MM.1S (cell line): ENCODE data around the gene FAM43A.

Experiments used
- EZH2 ChIP-seq: fragments of 300-600 bp; sonication (generic); optimal IDR thresholded peaks from 2 replicates; pipeline ENCODE3; 2017; ENCODE audit warnings: low read depth, mild to moderate bottlenecking, antibody characterized with exemption, low read length, mixed read lengths
- TF ChIP-seq, protein P1 (sequence below): fragments of 300-600 bp; sonication (generic); IDR thresholded peaks from 2 replicates; pipeline ENCODE4 v1.5.1; 2016; ENCODE audit warnings: antibody characterized with exemption, low read length, mixed read lengths

DNA sequence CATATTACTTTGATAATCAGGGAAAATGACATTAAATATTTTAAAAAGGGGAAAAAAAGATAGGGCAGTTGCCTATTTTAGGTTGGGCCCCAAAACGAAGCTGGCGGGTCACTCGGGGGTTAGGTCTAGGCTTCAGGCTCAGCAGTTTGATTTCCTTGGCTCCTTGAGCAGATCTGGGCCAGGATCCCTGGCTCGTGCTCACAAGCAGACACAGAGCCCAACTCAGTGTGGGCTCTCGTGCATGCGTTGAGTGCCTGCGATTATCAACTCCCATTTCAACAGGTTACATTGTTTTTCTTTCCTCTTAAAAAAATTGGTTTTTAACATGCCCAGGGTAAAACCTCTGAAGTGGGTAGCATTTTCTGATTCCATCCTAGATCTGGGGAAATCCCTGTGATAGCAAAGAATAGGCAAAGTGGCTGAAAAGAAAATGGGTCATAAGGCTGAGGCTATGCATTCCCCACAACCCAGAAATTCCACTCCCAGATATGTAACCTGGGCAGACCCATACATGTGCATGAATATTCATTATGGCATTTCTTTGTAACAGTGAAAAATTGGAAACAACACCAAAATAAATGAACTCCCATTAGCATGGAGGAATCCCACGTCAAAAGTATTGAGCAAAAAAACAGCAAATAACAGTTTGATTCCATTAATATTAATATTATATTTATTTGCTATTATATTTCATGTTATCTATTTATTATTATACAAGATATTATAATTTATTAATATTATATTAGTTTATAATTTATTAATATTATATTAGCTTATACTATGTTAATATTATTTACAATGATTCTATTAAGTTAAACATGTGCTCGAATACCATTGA lies 27.8 kb downstream of the FAM43A start:
- TF ChIP-seq, protein P1, sequence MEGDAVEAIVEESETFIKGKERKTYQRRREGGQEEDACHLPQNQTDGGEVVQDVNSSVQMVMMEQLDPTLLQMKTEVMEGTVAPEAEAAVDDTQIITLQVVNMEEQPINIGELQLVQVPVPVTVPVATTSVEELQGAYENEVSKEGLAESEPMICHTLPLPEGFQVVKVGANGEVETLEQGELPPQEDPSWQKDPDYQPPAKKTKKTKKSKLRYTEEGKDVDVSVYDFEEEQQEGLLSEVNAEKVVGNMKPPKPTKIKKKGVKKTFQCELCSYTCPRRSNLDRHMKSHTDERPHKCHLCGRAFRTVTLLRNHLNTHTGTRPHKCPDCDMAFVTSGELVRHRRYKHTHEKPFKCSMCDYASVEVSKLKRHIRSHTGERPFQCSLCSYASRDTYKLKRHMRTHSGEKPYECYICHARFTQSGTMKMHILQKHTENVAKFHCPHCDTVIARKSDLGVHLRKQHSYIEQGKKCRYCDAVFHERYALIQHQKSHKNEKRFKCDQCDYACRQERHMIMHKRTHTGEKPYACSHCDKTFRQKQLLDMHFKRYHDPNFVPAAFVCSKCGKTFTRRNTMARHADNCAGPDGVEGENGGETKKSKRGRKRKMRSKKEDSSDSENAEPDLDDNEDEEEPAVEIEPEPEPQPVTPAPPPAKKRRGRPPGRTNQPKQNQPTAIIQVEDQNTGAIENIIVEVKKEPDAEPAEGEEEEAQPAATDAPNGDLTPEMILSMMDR = no peak
- no peak for TF ChIP-seq EZH2
